NK-92 (cell line): ENCODE data around the gene CCDC9B.

ENCODE experiments used
- DNase-seq: peaks from one replicate; lab custom pipeline; 2025; ENCODE audit not compliant: unreplicated experiment; lab: John Stamatoyannopoulos, UW

CCDC9B gene

DNA sequence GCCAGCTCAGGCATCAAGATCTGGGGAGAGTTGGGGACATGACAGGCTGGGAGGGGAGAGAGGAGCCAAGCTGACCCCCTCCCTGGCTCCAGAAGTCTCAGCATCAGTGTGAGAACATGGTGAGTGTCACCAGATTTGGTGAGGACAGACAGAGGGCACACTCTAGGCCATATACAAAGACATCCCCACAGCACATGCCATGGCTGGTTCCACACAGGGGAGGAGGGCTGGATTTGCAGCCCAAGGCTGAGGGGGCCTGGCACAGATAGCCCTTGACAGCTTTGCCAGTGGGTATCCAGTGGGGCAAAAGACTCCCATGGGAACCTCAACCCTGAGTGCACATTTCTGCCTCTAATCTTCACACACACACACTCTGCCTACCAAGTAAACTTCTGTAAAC, 47.7 kb downstream of the CCDC9B start:
- DNase-seq, result no peak

GRCh38 chr15:40292246-40292645, 48.5 kb downstream of the CCDC9B start:
- DNase-seq, result no peak

DNA sequence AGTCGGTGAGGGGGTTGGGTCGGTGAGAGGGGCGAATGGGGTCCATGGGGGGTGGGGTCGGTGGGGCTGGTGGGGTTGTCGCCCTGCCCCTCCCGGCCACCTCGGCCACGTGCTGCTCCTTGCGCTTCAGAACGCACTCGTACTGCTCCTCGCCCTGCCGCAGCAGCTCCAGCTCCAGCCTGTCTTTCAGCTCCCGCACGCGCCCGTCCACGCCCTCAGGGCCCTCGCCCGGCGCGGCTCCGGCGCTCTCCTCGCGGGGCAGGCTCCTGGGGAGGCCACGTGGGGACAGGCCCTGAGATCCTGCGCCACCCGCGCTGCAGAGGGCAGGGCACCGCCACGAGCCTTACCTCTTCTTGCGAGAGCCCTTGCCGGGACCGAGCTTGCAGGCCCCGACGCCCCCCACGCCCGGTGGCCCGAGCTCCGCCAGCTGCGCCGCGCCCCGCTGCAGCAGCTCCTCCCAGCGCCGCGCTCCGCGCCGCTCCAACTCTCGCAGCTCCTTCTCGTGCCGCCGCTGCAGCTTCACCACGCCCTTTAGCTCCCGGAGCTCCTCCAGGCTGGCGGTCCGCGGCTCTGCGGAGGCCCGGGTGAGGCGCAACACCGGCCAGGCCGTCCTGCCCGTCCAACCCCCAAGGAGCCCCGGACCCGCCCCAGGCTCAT, 49.7 kb downstream of the CCDC9B start:
- DNase-seq, result no peak

DNA sequence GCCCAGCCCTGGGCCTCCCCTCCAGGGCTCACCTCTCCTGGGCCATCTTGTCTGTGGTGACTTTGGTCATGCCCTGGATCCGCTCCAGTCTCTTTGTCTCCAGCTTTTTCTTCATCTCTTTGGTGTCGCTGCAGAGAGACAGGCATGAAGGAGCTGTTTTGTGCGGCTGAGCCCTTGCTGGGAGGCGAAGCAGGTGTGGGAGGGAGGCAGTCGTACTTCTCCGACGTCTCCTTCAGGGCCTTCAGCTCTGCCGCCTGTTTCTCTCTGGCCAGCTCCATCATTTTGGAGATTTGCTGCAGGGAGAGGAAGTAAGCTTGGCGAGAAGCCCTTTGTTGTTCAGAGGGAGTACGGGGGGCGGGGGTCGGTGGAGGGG, 50.2 kb downstream of the CCDC9B start:
- DNase-seq, result no peak

DNA sequence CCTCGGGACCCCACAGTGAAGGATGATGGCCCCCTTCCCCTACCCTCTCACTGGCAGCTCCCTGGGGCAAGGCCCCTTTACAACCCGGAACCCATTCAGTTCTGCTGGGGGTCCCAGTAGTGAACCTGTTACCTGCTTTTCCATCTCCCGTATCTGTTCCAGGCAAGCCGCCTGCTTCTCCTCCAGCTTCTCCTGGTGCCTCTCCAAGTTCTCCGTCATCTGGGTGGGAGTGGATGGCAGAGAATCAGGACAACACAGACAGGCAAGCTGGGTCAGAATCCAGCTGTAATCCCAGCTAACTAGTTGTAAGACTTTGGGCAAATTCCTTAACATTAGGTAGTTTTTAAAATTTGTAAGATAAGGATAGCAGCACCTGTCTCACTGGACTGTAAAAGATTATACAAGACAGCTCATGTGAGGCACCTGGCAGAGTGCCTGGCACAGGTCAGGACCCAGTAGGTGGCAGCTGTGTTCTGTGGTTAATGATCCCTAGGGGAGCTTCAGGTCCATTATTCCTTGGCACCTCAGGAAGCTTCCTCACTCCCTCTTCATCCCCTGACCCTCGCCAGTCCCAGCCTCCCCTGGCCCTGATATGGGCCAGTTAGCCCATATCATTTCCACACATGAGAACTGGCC, 51.5 kb downstream of the CCDC9B start:
- DNase-seq, result no peak

DNA sequence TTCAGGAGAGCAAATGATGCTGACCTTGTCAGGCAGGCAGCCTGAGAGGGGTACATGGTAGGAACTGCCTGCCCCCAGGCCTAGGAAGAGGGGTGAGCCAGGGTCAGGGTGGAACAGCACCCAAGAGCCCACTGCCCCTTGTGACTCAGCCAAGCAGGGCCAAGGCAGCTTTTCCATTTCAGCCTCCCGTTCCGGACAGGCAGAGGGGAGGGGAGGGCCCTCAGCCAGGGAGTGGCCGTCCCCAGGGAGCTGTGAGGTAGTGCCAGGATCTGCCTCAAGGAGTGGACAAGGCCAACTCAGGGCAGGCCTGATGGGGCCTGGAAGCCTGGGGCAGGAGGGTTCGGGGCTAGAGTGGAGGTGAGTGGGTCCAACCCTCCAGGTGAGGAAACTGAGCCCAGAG, 52.8 kb downstream of the CCDC9B start:
- DNase-seq, result no peak

- no peak for DNase-seq
These were observed 53.2 kb downstream of the CCDC9B start for GRCh38 chr15:40287505-40287904.

GRCh38 chr15:40286794-40287193, 53.9 kb downstream of the CCDC9B start:
- no peak for DNase-seq

- DNase-seq, result no peak
These were observed 54.6 kb downstream of the CCDC9B start for GRCh38 chr15:40286061-40286532.

DNA sequence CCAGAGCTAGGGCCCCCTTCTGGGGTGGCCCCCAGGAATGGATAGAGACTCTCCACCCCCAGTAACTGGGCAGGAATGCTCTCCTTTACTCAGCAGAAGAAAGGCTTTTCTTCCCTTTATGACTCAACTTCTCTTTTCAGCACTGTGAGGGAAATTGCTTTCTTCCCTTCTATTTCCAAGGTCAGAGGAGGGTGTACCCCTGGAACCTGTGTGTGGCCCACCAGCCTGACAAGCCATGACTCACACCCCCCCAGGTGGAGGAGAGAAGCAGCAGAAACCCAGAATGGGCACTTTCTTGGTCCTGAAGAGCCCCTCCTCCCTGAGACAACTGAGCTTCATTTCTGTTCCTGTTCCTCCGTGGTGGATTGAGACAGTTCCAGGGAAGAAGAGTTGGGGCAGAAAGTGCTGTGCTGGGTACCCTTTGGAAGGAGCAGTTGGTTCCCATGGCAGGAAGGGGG, 55.2 kb downstream of the CCDC9B start:
- no peak for DNase-seq

DNA sequence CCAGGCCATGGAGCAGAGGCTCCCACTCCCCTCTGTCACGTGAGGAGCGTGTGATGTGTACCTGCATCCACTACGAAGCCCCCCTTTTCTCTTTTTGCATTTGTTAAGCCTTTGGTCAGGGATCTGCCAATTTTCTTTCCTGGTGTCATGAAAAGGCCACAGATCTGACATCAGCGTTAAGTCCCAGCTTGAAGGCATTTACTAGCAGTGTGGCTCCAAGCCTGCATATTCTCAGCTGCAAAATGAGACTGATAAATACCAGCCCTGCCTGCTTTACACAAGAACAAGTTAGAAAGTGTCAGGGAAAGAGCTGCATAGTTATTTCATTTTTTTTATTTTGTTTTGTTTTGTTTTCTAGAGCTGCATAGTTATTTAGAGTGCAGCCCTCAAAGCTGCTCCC, 55.6 kb downstream of the CCDC9B start:
- no peak for DNase-seq

DNA sequence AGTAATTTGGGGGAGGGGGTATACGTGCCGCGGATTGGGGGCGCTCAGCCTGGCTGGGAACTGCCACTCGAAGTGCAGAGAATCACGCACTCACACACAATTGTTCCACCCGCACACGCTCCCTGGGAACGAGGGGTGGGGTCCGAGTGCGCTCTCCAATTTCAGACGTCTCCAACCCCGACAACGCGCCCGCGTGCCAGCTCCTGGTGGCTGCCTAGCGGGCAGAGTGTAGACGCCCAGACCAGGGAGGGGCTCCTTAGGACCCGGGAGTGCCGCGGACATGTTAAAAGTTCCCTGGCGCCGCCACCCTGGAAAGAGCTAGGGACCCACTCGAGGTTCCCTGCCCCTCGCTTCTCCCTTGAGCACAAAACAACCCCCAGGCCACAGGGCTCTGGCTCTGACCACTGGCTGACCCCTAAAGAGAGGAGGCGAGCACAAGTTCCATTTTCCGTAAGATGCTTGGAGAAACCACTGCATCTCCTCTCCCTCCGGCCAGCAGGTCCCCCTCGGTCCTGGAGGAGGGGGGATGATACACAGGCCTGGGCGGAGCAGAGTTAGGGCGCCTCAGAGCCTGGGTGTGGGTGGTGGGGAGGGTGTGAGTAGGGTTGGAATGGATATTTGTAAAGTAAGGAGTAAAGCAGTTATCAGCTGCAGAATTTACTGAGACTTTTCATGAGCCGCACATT, 57.0 kb downstream of the CCDC9B start:
- no peak for DNase-seq

DNA sequence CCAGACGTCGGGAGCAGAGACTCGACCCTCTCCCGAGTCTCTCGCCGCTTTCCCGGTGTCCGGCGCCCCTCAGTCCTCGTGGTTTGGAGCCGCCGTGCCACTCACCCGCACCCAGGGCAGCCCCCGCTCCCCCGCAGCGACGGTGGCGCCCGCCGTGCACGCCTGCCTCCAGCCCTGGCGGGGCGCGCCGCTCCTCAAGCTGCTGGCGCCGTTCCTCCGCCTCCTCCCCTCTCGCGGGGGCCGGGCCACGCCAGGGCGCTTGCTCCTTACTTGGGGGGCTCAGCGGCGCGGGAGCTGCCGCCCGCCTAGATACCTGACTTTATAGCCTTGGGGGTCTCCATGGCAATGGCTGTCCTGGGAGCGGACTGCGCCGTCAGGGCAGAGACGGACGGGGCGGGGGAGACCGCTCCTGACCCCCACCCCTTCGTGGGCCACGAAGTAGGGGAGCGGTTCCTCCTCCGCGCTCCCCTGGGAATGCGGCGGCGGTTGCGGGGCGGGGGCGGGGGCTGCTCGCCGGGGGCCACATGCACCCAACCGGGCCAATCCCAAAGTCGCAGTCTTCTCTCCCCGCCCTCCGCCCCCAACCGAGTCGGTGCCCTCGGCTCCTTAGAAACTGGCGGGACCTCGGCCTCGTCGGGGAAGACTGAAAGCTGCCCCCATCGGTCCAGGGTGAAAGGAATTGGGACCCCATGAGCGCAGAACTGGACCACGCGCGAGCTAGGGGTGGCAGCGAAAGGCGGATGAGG, 57.7 kb downstream of the CCDC9B start, which contains the start of gene ANKRD63:
Gene ANKRD63 (minus strand): TSS at position 196 of the 746 bp plus-strand sequence. CDS start 478 bp downstream, outside the sequence.
- no peak for DNase-seq

- no peak for DNase-seq
These were observed 58.4 kb downstream of the CCDC9B start for GRCh38 chr15:40282147-40282868.

DNA sequence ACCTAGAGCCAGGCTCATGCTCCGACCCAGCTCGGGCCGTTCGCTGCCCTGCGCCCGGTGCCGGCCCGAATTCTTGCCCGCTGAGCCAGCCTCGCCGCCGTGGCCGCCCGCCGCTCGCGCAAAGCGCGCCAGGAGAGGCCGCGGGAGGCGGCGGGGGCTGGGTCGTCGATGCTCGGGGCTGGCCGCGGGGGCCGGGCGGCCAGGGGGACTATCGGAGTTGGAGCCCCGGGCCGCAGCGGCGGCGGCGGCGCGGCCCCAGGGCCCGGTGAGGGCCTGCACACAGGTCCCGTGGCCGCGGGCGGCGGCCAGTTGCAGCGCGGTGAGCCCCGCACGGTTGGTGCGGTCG, 59.0 kb downstream of the CCDC9B start:
- no peak for DNase-seq
